Hippocampal formation (tissue), 2 donors: ENCODE results near the gene ZNF44.

Experiments
- DNase-seq, 2 donors: peaks; one replicate each; lab custom pipeline; 2025; lab: John Stamatoyannopoulos, UW

Gene ZNF44

GRCh38 chr19:12261554-12261953, 33.1 kb downstream of the ZNF44 start:
- DNase-seq = no peak

GRCh38 chr19:12260861-12261260, 33.8 kb downstream of the ZNF44 start:
- DNase-seq = no peak

- no peak for DNase-seq
Observed at GRCh38 chr19:12260236-12260635, 34.4 kb downstream of the ZNF44 start.

GRCh38 chr19:12255372-12255771, 39.3 kb downstream of the ZNF44 start:
- DNase-seq = no peak

- DNase-seq = no peak
Observed at GRCh38 chr19:12247644-12248222, 47.0 kb downstream of the ZNF44 start.

- DNase-seq = no peak
Observed at GRCh38 chr19:12244370-12244769, 50.3 kb downstream of the ZNF44 start.

GRCh38 chr19:12237143-12237839, 57.4 kb downstream of the ZNF44 start:
- DNase-seq = no peak

GRCh38 chr19:12232961-12233360, 61.7 kb downstream of the ZNF44 start:
- DNase-seq = no peak

GRCh38 chr19:12230751-12231733, 63.6 kb downstream of the ZNF44 start:
- DNase-seq = no peak

GRCh38 chr19:12229990-12230389, 64.7 kb downstream of the ZNF44 start:
- no peak for DNase-seq

GRCh38 chr19:12224676-12225075, 70.0 kb downstream of the ZNF44 start:
- DNase-seq = no peak

GRCh38 chr19:12222980-12223630, 71.6 kb downstream of the ZNF44 start:
- no peak for DNase-seq
